Left ventricle myocardium inferior (tissue), 1 donor: Measurements from ENCODE around the gene NME8. TPM values are rescaled to one million over a fixed set of nuclear protein-coding genes. Genes with fewer than 3 reads are reported as not detected.

ENCODE experiments used
- DNase-seq: peaks from one replicate; pipeline ENCODE4 v3.0.0-alpha.2; 2020
- H3K27ac ChIP-seq: fragments of 200-600 bp; replicated peaks from 2 replicates; pipeline ENCODE4 v1.8.0; 2021
- H3K27me3 ChIP-seq: fragments of 200-600 bp; 2 replicates; pipeline ENCODE4 v1.8.0; 2021; ENCODE audit warnings: low read depth
- H3K36me3 ChIP-seq: fragments of 200-600 bp; 2 replicates; pipeline ENCODE4 v1.8.0; 2021
- H3K4me1 ChIP-seq: fragments of 200-600 bp; 2 replicates; pipeline ENCODE4 v1.8.0; 2021
- H3K4me3 ChIP-seq: fragments of 200-600 bp; 2 replicates; pipeline ENCODE4 v1.8.0; 2021; ENCODE audit warnings: mild to moderate bottlenecking, moderate library complexity
- H3K9me3 ChIP-seq: fragments of 200-600 bp; replicated peaks from 2 replicates; pipeline ENCODE4 v1.8.0; 2021
- intact Hi-C: fragments of 100-400 bp; cut with micrococcal nuclease; formaldehyde crosslinking; loops from one replicate; pipeline ENCODE4 v1.11.0; 2022
- total RNA-seq: library from RNA; stranded (reverse); fragmentation: NEBNext Ultra II Directional; extraction: Animal tissue kit (Norgen Biotek cat#: 25700); gene quantifications from one replicate; pipeline ENCODE4 v1.2.1, GENCODE V29; 2021
- TF ChIP-seq, protein P1 (sequence below): fragments of 200-600 bp; IDR thresholded peaks from 2 replicates; pipeline ENCODE4 v1.8.0; 2021; ENCODE audit warnings: antibody characterized with exemption, mild to moderate bottlenecking, borderline replicate concordance
- donor health status: DM: no; HTN: yes; CAD: no; lungs with severe emphysema.

NME8 gene
- total RNA-seq, 1 donor from 2014 or later, result not detected

DNA sequence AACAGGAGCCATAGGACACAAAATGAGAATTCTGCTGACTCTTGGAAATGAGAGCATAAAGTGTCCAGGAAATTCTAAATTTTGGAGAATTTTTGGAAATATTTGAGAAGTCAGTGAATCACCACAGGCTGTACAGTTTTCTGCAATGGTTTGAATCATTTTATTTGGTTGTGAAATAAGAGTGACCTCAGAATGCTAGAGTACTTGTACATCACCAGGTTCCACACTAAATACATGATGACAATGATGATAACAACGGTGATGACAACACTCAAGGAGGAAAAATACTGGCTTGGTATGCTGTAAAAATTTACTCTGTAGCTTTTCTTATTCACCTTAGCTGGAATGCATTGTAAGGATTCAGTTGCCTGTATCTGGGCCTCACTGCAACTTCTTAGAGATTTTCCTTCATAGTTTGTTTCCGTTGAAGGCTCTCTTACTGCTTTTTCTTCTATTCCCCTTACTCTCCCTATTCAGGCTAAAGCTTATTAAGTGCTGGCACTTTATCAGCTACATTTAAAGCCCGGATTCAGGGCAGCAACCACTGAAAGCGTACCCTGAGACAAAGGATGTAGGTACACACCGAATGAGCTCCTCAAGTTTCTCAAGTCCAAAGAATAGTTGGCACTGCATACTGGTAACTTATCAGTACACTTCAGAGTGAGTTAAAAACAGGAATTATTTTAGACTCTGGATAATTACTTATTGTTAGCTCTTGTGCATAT lies 30.2 kb upstream of the NME8 start:
- Histone ChIP-seq H3K27me3 (no peaks in the 10 kb centered on the region), H3K36me3 (no peaks in the 10 kb centered on the region), H3K27ac (no peak overlapping the region), H3K9me3 (peaks cover 22% of the 10 kb centered on the region), H3K4me1 (no peaks in the 10 kb centered on the region), H3K4me3 (no peak overlapping the region)
- intact Hi-C loops, result no loop called here
- TF ChIP-seq, protein P1, sequence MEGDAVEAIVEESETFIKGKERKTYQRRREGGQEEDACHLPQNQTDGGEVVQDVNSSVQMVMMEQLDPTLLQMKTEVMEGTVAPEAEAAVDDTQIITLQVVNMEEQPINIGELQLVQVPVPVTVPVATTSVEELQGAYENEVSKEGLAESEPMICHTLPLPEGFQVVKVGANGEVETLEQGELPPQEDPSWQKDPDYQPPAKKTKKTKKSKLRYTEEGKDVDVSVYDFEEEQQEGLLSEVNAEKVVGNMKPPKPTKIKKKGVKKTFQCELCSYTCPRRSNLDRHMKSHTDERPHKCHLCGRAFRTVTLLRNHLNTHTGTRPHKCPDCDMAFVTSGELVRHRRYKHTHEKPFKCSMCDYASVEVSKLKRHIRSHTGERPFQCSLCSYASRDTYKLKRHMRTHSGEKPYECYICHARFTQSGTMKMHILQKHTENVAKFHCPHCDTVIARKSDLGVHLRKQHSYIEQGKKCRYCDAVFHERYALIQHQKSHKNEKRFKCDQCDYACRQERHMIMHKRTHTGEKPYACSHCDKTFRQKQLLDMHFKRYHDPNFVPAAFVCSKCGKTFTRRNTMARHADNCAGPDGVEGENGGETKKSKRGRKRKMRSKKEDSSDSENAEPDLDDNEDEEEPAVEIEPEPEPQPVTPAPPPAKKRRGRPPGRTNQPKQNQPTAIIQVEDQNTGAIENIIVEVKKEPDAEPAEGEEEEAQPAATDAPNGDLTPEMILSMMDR, result no peak
- DNase-seq, result no peak

DNA sequence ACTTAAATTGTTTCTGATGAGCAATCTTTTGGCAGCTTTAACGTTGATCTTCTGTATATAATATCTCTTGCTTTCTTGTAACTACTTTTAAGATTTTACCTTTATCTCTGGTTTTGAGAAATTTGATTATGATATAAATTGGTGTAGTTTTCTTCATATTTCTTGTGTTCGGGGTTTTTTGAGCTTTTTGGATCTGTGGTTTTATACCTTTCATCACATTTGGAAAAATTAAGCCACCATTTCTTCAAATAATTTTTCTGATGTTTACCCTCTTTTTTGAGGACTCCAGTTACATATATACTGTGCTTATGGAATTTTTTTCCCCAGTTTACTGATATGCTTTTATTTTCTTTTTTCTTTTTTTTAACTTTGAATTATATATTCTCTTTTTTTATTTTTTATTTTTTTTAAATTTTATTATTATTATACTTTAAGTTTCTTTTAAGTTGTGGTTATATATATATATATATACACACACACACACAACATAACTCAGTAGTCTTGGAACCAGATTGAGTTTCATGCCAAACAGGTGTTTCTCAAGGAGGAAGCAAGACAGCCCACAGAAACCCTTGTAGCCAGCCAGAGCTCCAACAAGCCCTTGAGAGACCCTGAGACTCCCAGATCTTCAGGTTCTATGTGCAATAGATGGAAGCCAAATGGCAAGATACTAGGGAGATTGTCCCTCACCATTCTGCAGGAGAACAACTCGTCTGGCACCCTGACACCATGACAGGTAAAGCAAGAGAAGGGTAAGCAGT lies 27.5 kb upstream of the NME8 start:
- Histone ChIP-seq H3K27me3 (no peaks in the 10 kb centered on the region), H3K4me1 (no peaks in the 10 kb centered on the region), H3K9me3 (peaks cover 22% of the 10 kb centered on the region), H3K4me3 (no peak overlapping the region), H3K36me3 (no peaks in the 10 kb centered on the region), H3K27ac (no peak overlapping the region)
- DNase-seq, result no peak
- intact Hi-C loops, result no loop called here
- TF ChIP-seq, protein P1, result no peak

DNA sequence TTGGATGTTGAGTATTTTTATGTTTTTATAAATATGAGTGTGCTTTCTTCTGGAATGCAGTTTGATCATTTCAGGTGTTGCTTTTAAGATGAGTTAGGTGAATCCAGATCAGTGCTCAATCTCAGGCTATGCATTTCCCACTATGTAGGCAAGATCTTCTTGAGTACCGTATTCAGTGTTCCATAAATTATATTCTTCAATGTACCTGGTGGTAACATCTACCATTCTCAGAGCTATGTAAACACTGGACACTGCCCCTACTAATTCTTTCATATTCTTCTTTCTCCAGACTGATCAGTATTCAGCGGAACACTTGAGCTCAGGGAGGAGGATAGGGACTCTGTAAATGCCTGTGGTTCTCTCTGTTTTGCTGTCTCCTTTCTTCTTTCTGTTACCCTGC lies 25.5 kb upstream of the NME8 start:
- TF ChIP-seq, protein P1, result no peak
- intact Hi-C loops, result no loop called here
- Histone ChIP-seq H3K27ac (no peak overlapping the region), H3K9me3 (peaks cover 22% of the 10 kb centered on the region), H3K4me1 (no peaks in the 10 kb centered on the region), H3K36me3 (no peaks in the 10 kb centered on the region), H3K27me3 (no peaks in the 10 kb centered on the region), H3K4me3 (no peak overlapping the region)
- no peak for DNase-seq

DNA sequence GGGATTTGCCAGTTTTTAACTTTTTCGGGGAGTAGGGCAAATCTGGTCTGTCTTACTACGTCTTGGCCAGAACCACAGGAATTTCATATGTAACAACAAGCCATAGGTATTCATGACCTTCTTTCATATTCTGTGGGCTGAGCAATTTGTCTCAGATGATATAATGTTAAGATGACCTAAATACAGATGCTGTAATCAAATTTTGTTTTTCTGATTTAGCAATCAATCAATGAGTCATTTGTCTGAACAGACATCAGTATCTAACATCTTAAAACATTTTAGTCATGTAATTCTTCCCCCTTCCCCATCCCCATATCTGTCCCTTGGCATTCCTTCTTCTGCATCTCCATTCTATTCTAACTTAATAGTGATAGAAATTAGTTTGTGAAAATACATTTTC lies 24.8 kb upstream of the NME8 start:
- no peaks in the 10 kb centered on the region for H3K27me3 ChIP-seq
- no peak overlapping the region for H3K27ac ChIP-seq
- H3K9me3 ChIP-seq, result peaks cover 22% of the 10 kb centered on the region
- TF ChIP-seq, protein P1, result no peak
- no peak for DNase-seq
- H3K4me3 ChIP-seq, result no peak overlapping the region
- no peaks in the 10 kb centered on the region for H3K36me3 ChIP-seq
- no peaks in the 10 kb centered on the region for H3K4me1 ChIP-seq
- intact Hi-C loops, result no loop called here

DNA sequence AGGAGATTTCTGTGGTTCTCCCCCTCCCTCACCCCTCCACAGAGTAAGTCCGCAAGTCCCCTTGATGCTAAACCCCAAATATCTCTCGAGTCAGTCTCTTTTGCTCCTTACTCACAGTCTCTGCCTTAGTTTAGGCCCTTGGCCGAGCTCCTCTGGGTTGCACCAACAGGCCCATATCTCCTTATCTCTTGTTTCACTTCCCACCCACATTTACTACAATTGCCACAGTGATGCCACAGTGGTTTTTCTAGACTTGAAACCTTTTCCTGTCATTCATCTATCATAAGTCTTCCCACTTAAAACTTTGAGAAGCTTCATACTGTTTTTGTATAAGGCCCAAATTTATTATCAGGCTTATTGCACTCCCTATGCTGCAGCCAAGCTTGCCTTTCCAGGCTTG lies 23.4 kb upstream of the NME8 start:
- intact Hi-C loops, result no loop called here
- Histone ChIP-seq H3K27me3 (no peaks in the 10 kb centered on the region), H3K36me3 (no peaks in the 10 kb centered on the region), H3K9me3 (peaks cover 20% of the 10 kb centered on the region), H3K27ac (no peak overlapping the region), H3K4me3 (no peak overlapping the region), H3K4me1 (no peaks in the 10 kb centered on the region)
- TF ChIP-seq, protein P1, result no peak
- DNase-seq, result no peak
